GM23338 (cell line): ENCODE measurements around the gene GPSM1. TPM values are rescaled to one million over a fixed set of nuclear protein-coding genes. Genes with fewer than 3 reads are reported as not detected.

Source experiments
- ATAC-seq: fragments of 200-7000 bp; cut with Tn5 transposase; 3 replicates; pipeline ENCODE4 v1.9.1; 2020
- DNase-seq: peaks from one replicate; pipeline ENCODE4 v3.0.0-alpha.2; 2015; ENCODE audit warnings: low spot score
- H2AFZ ChIP-seq: fragments of 200-600 bp; sonication (generic); 2 replicates; pipeline ENCODE4 v1.8.0; 2016; ENCODE audit warnings: antibody characterized with exemption, mild to moderate bottlenecking, moderate library complexity
- H3F3A ChIP-seq: fragments of 200-600 bp; sonication (generic); replicated peaks from 2 replicates; pipeline ENCODE4 v1.8.0; 2017; ENCODE audit warnings: antibody characterized with exemption, mixed run types, low read depth
- H3K27ac ChIP-seq: fragments of 200-600 bp; sonication (generic); 2 replicates; pipeline ENCODE4 v1.6.1; 2016; ENCODE audit warnings: low read depth
- H3K27me3 ChIP-seq: fragments of 200-600 bp; sonication (generic); 2 replicates; pipeline ENCODE4 v1.8.0; 2016; ENCODE audit warnings: mild to moderate bottlenecking, mixed run types, moderate library complexity; ENCODE audit not compliant: insufficient read depth
- H3K36me3 ChIP-seq: fragments of 200-600 bp; sonication (generic); 2 replicates; pipeline ENCODE4 v1.8.0; 2016; ENCODE audit warnings: mild to moderate bottlenecking; ENCODE audit not compliant: insufficient read depth
- H3K4me1 ChIP-seq: fragments of 200-600 bp; sonication (generic); 2 replicates; pipeline ENCODE4 v1.8.0; 2016; ENCODE audit warnings: mild to moderate bottlenecking, moderate library complexity; ENCODE audit not compliant: insufficient read depth
- H3K4me2 ChIP-seq: fragments of 200-600 bp; sonication (generic); 2 replicates; pipeline ENCODE4 v1.7.1; 2017; ENCODE audit warnings: mixed run types
- H3K4me3 ChIP-seq: fragments of 200-600 bp; sonication (generic); 2 replicates; pipeline ENCODE4 v1.6.1; 2016; ENCODE audit warnings: mixed run types
- H3K79me2 ChIP-seq: fragments of 200-600 bp; sonication (generic); replicated peaks from 2 replicates; pipeline ENCODE4 v1.8.0; 2017; ENCODE audit warnings: mild to moderate bottlenecking; ENCODE audit not compliant: insufficient read depth
- H3K9me2 ChIP-seq: fragments of 200-600 bp; sonication (generic); 2 replicates; pipeline ENCODE4 v1.8.0; 2017; ENCODE audit not compliant: insufficient read depth
- H4K20me1 ChIP-seq: fragments of 200-600 bp; sonication (generic); replicated peaks from 2 replicates; pipeline ENCODE4 v1.8.0; 2017; ENCODE audit warnings: mild to moderate bottlenecking; ENCODE audit not compliant: insufficient read depth
- H3K27ac Mint-ChIP-seq: 2 replicates; pipeline ENCODE4 v1.8.0; 2020; ENCODE audit warnings: inconsistent platforms, mild to moderate bottlenecking, moderate library complexity, mixed read lengths
- H3K27me3 Mint-ChIP-seq: 3 replicates; pipeline ENCODE4 v1.8.0; 2022; ENCODE audit warnings: low read depth, mild to moderate bottlenecking, moderate library complexity, mixed read lengths, inconsistent platforms; ENCODE audit not compliant: insufficient read depth, poor library complexity
- H3K36me3 Mint-ChIP-seq: 3 replicates; pipeline ENCODE4 v1.8.0; 2021; ENCODE audit warnings: low read depth, mild to moderate bottlenecking, inconsistent platforms, moderate library complexity, mixed read lengths
- H3K4me1 Mint-ChIP-seq: 3 replicates; pipeline ENCODE4 v1.8.0; 2020; ENCODE audit warnings: mild to moderate bottlenecking, inconsistent platforms, mixed read lengths
- H3K4me3 Mint-ChIP-seq: 3 replicates; pipeline ENCODE4 v1.8.0; 2021; ENCODE audit warnings: moderate library complexity, mild to moderate bottlenecking, inconsistent platforms, mixed read lengths
- H3K9me3 Mint-ChIP-seq: 3 replicates; pipeline ENCODE4 v1.8.0; 2020; ENCODE audit warnings: moderate library complexity, mild to moderate bottlenecking, inconsistent platforms, mixed read lengths
- EZH2 ChIP-seq: fragments of 200-600 bp; sonication (generic); IDR thresholded peaks from one replicate; pipeline ENCODE4 v1.8.0; 2017; ENCODE audit warnings: antibody characterized with exemption, mild to moderate bottlenecking, low read depth; ENCODE audit not compliant: unreplicated experiment
- JUNB ChIP-seq: IDR thresholded peaks from one replicate; pipeline ENCODE4 v1.6.1; 2016; ENCODE audit warnings: antibody characterized with exemption; ENCODE audit not compliant: unreplicated experiment
- POLR2AphosphoS5 ChIP-seq: IDR thresholded peaks from 2 replicates; pipeline ENCODE4 v1.6.1; 2016; ENCODE audit warnings: antibody characterized with exemption, low read depth
- ZNF331 ChIP-seq: fragments of 250-450 bp; sonication (Bioruptor Pico); IDR thresholded peaks from 2 replicates; pipeline ENCODE4 v1.5.0; 2020; ENCODE audit warnings: low read depth, mild to moderate bottlenecking, moderate library complexity
- polyA plus RNA-seq: library from polyadenylated mRNA; unstranded; fragments of >200 nt; fragmentation: Nextera tagmentation; extraction: Ambion mirVana; gene quantifications from 2 replicates; pipeline ENCODE4 v1.2.1, GENCODE V29; 2016
- total RNA-seq: library from RNA; depleted of rRNA; stranded (reverse); fragments of >200 nt; shearing (Covaris generic); gene quantifications from 2 replicates; pipeline ENCODE4 v1.2.3, GENCODE V29; 2014
- TF ChIP-seq, protein P1 (sequence below), 2 experiments: fragments of 200-600 bp in 1 of 2; sonication (generic) in 1 of 2; conservative IDR thresholded peaks; 2 replicates each; pipeline versions ENCODE4 v1.5.1 to v1.6.1; 2016 to 2017; ENCODE audit warnings: antibody characterized with exemption in 2 of 2, low read depth in 2 of 2, mild to moderate bottlenecking in 2 of 2, moderate library complexity in 1 of 2
- TF ChIP-seq, protein P2 (sequence below): IDR thresholded peaks from one replicate; pipeline ENCODE4 v1.6.1; 2018; ENCODE audit warnings: antibody characterized with exemption; ENCODE audit not compliant: unreplicated experiment
- TF ChIP-seq, protein P3 (sequence below): IDR thresholded peaks from 2 replicates; pipeline ENCODE4 v1.6.1; 2016; ENCODE audit warnings: antibody characterized with exemption

The GPSM1 gene
- total and polyA plus RNA-seq, 2 experiments from 2014 or later: 4.8 to 23.2 TPM

DNA sequence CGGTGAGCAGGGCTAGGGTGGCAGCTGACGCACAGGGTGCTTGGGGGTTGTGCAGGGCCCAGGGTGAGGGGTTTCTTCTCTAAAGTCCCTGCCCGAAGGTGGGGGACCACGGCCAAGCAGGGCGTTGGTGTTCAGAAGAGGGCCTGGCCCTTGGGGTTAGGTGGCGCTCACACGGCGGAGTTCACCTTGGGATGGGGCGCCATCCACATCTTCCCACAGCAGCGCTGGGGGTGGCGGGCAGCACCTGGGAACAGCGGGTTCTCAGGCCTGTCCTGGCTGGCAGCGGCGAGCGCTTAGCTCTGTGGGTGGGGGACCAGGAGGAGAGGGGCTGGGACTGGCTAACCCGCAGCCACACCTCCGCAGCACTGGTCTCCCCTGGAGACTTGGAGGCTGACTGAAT is 6.1 kb downstream of the GPSM1 start:
- no peak overlapping the region for H2AFZ ChIP-seq
- H3K79me2 ChIP-seq: no peaks in the 10 kb centered on the region; the same call in 1 of the 2 replicates
- H3K4me2 ChIP-seq: no peak overlapping the region
- H3K36me3 ChIP-seq: no peaks in the 10 kb centered on the region
- peaks cover 5% of the 10 kb centered on the region for H3K4me1 ChIP-seq
- TF ChIP-seq ZNF331 (CRISPR knock-in tag): no peak
- TF ChIP-seq, protein P1, sequence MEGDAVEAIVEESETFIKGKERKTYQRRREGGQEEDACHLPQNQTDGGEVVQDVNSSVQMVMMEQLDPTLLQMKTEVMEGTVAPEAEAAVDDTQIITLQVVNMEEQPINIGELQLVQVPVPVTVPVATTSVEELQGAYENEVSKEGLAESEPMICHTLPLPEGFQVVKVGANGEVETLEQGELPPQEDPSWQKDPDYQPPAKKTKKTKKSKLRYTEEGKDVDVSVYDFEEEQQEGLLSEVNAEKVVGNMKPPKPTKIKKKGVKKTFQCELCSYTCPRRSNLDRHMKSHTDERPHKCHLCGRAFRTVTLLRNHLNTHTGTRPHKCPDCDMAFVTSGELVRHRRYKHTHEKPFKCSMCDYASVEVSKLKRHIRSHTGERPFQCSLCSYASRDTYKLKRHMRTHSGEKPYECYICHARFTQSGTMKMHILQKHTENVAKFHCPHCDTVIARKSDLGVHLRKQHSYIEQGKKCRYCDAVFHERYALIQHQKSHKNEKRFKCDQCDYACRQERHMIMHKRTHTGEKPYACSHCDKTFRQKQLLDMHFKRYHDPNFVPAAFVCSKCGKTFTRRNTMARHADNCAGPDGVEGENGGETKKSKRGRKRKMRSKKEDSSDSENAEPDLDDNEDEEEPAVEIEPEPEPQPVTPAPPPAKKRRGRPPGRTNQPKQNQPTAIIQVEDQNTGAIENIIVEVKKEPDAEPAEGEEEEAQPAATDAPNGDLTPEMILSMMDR (conservative IDR thresholded peaks at IDR 0.05; ENCODE audit: low read depth in 2 of 2): no peak
- TF ChIP-seq, protein P2, sequence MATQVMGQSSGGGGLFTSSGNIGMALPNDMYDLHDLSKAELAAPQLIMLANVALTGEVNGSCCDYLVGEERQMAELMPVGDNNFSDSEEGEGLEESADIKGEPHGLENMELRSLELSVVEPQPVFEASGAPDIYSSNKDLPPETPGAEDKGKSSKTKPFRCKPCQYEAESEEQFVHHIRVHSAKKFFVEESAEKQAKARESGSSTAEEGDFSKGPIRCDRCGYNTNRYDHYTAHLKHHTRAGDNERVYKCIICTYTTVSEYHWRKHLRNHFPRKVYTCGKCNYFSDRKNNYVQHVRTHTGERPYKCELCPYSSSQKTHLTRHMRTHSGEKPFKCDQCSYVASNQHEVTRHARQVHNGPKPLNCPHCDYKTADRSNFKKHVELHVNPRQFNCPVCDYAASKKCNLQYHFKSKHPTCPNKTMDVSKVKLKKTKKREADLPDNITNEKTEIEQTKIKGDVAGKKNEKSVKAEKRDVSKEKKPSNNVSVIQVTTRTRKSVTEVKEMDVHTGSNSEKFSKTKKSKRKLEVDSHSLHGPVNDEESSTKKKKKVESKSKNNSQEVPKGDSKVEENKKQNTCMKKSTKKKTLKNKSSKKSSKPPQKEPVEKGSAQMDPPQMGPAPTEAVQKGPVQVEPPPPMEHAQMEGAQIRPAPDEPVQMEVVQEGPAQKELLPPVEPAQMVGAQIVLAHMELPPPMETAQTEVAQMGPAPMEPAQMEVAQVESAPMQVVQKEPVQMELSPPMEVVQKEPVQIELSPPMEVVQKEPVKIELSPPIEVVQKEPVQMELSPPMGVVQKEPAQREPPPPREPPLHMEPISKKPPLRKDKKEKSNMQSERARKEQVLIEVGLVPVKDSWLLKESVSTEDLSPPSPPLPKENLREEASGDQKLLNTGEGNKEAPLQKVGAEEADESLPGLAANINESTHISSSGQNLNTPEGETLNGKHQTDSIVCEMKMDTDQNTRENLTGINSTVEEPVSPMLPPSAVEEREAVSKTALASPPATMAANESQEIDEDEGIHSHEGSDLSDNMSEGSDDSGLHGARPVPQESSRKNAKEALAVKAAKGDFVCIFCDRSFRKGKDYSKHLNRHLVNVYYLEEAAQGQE: no peak
- H3K27ac ChIP-seq: no peak overlapping the region
- no peaks in the 10 kb centered on the region for H4K20me1 ChIP-seq
- no peaks in the 10 kb centered on the region for H3K9me2 ChIP-seq
- Mint-ChIP-seq H3K27ac (no peak overlapping the region), H3K4me1 (peaks cover 4% of the 10 kb centered on the region), H3K36me3 (no peaks in the 10 kb centered on the region), H3K27me3 (peaks cover 6% of the 10 kb centered on the region), H3K9me3 (no peaks in the 10 kb centered on the region), H3K4me3 (no peak overlapping the region)
- H3F3A ChIP-seq: no peaks in the 10 kb centered on the region
- H3K27me3 ChIP-seq: no peaks in the 10 kb centered on the region
- ATAC-seq (peak; percentile 15; the same call in 2 of the 3 replicates), DNase-seq (no peak)
- no peak overlapping the region for H3K4me3 ChIP-seq

DNA sequence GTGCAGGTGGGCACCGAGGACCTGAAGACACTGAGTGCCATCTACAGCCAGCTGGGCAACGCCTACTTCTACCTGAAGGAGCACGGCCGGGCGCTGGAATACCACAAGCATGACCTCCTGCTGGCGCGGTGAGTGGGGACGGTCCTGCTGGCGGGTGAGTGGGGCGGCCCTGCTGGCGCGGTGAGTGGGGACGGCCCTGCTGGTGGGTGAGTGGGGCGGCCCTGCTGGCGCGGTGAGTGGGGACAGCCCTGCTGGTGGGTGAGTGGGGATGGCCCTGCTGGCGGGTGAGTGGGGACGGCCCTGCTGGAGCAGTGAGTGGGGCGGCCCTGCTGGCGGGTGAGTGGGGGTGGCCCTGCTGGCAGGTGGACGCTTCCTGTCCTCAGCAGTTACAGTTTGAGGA is 7.2 kb downstream of the GPSM1 start:
- no peaks in the 10 kb centered on the region for H3K36me3 ChIP-seq
- peaks cover 8% of the 10 kb centered on the region for H3K27me3 Mint-ChIP-seq
- no peaks in the 10 kb centered on the region; the same call in 1 of the 2 replicates for H3F3A ChIP-seq
- H3K27ac Mint-ChIP-seq: no peak overlapping the region
- ATAC-seq (no peak), DNase-seq (no peak)
- H3K9me2 ChIP-seq: no peaks in the 10 kb centered on the region
- no peak overlapping the region for H3K4me3 ChIP-seq
- no peaks in the 10 kb centered on the region for H3K27me3 ChIP-seq
- no peaks in the 10 kb centered on the region for H3K4me1 ChIP-seq
- H3K79me2 ChIP-seq: no peaks in the 10 kb centered on the region
- H3K27ac ChIP-seq: no peak overlapping the region
- H3K4me2 ChIP-seq: no peak overlapping the region
- no peaks in the 10 kb centered on the region for H3K9me3 Mint-ChIP-seq
- no peaks in the 10 kb centered on the region; the same call in 1 of the 3 replicates for H3K4me1 Mint-ChIP-seq
- H3K4me3 Mint-ChIP-seq: no peak overlapping the region
- H3K36me3 Mint-ChIP-seq: no peaks in the 10 kb centered on the region
- H2AFZ ChIP-seq: no peak overlapping the region
- no peaks in the 10 kb centered on the region for H4K20me1 ChIP-seq
- TF ChIP-seq JUNB (no peak), POLR2AphosphoS5 (no peak), EZH2 (no peak)
- TF ChIP-seq, protein P3, sequence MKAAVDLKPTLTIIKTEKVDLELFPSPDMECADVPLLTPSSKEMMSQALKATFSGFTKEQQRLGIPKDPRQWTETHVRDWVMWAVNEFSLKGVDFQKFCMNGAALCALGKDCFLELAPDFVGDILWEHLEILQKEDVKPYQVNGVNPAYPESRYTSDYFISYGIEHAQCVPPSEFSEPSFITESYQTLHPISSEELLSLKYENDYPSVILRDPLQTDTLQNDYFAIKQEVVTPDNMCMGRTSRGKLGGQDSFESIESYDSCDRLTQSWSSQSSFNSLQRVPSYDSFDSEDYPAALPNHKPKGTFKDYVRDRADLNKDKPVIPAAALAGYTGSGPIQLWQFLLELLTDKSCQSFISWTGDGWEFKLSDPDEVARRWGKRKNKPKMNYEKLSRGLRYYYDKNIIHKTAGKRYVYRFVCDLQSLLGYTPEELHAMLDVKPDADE: no peak
- TF ChIP-seq, protein P1 (conservative IDR thresholded peaks at IDR 0.05; ENCODE audit: low read depth in 2 of 2): no peak
